ELR (cell line): ENCODE measurements around the gene SLU7.
A peak's percentile ranks its signal among the peaks of the same experiment; 100 is the strongest.
"Not testable (repeated sequence)": the region's sequence is repeated elsewhere in the genome, so short reads cannot be mapped to it uniquely, and the experiment has no call there.

Experiments
- DNase-seq: peaks from one replicate; pipeline ENCODE4 v3.0.0-alpha.2; 2015; ENCODE audit warnings: low read depth

Gene SLU7

GRCh38 chr5:160450164-160450932 lies 31.5 kb upstream of the SLU7 start:
- no peak for DNase-seq

DNA sequence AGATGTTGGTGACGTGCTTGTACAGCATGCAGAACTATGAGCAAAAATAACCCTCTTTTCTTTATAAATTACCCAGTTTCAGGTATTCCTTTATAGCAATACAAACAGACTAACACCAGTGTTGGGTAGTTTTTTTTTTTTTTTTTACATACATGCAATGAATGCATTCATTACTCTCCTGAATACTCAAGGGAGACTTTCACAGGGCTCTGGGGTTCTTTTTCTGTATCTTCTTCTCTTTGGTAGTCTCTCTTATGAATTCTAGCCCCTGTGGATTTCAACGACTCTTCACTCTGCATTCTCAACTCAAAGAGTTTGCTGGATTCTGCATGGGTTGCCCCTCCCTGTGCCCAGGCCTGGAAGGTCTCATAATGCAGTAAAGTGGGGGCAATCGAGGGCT lies 30.6 kb upstream of the SLU7 start:
- DNase-seq = no peak

- DNase-seq = no peak
Measured at GRCh38 chr5:160448886-160449285, 30.0 kb upstream of the SLU7 start.

DNA sequence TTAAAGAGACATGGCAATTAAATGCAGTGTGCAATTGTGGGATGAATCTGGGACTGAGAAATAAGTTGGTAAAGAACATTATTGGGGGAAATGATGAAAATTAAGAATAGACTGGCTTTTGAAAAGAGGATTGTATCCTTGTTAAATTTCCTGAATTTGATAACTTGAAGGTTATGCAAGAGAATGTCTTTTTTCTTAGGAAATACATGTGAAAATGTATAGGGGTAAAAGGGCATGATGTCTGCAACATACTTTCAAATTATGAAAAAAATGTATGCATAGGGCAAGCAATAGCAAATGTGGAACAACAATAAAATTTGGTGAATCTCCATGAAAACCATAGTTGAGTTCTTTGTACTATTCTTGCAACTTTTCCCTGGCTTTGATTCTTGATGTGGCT lies 26.9 kb upstream of the SLU7 start:
- DNase-seq = no peak

DNA sequence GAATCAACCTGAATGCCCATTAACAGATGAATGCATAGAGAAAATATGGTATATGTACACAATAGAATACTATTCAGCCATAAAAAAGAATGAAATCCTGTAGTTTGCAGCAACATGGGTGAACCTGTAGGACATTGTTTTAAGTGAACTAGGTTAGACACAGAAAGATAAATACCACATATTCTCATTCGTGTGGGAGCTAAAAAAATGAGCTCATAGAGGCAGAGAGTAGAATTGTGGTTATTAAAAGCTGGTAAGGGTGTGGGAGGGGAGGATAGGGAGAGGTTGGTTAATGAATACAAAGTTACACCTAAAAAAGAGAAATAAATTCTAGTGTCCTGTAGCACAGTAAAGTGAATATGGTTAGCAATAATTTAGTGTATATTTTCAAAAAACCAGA lies 26.3 kb upstream of the SLU7 start:
- DNase-seq = no peak

- DNase-seq = no peak
Measured at GRCh38 chr5:160444407-160444806, 25.5 kb upstream of the SLU7 start.

- DNase-seq = no peak
Measured at GRCh38 chr5:160442824-160443431, 24.0 kb upstream of the SLU7 start.

GRCh38 chr5:160441311-160441781 lies 22.5 kb upstream of the SLU7 start:
- peak; percentile 63 for DNase-seq

- DNase-seq = peak; percentile 83
Measured at GRCh38 chr5:160439205-160439600, 20.3 kb upstream of the SLU7 start.

GRCh38 chr5:160438316-160439204 lies 19.7 kb upstream of the SLU7 start:
- DNase-seq = peak; percentile 85

DNA sequence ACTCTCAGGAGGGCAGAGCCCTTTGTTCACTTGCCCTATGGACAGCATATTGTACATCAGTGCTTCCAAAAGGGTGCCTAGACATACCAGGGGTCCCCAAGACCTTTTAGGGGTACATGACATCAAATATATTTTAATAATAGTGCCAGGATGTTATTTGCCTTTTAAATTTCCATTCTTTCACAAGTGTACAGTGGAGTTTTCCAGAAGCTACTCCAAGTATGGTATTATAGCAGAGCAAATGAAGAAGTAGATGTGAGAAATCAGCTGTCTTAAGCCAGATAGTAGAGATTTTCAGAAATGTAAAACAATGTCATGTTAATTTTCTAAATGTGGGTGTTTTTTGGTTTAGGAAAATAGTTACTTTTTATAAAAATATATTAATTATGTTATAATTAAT lies 18.4 kb upstream of the SLU7 start:
- DNase-seq = no peak

GRCh38 chr5:160436661-160437060 lies 17.8 kb upstream of the SLU7 start:
- DNase-seq = not testable (repeated sequence)

GRCh38 chr5:160436017-160436416 lies 17.1 kb upstream of the SLU7 start:
- no peak for DNase-seq

DNA sequence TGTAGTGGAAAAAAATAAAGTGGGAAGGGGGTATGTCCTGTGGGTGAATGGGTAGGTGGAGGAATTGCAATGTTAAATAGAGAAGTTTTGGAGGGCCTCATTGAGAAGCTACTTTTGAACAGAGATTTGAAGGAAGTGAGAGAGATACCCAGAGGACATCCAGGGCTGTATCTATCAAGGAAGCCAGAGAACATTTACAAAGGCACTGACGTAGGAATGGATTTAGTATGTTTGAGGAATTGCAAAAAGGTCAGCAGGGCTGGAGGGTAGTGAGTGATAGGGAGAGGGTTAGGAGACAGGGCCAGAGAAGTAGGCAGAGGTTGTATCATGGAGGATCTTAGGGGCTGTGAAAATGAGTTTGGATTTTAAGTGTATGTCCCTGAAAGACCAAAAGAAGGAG lies 16.7 kb upstream of the SLU7 start:
- DNase-seq = no peak

DNA sequence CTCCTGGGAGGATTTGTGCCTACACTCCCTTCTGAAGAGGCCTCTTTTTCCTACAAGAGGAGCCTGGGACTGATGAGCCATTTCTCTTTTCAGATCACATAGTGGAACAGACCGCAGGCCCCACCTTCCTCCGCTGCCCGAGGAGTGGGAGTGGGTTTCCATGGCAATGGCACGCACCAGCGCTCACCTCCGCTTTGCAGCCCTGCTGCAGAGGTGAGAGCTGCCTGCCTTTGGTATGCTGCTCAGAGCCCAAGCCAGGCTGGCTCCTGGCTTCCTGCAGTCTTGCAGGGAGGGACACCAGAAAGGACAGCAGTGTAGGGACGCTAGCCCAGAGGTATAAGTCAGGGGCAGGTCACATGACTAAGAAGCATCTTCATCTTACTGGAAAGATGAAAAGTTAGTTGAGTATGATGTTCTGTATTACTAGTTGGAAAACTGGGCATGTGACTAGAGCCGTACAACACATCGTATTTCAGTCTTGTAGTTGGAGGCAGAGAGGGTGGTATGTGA lies 15.2 kb upstream of the SLU7 start:
- no peak for DNase-seq

DNA sequence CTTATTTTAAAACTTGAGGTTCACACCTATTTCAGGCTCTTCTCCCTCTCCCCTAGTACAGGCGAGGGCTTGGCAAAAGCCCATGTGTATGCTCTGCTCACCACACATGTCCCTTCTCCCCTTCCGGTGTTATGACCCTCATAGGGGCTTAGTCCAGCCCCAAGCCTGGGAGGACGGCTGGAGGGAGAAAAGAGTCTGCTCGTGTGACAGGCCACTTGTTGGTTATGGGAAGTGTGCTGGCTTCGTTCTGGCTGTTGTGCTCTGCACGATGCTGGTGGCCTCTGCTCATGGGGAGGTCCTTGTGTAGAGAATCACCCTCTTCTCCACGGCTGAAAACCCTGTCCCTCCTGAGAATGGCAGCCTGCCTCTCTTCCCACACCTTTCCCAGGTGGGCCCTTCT lies 13.9 kb upstream of the SLU7 start:
- no peak for DNase-seq

DNA sequence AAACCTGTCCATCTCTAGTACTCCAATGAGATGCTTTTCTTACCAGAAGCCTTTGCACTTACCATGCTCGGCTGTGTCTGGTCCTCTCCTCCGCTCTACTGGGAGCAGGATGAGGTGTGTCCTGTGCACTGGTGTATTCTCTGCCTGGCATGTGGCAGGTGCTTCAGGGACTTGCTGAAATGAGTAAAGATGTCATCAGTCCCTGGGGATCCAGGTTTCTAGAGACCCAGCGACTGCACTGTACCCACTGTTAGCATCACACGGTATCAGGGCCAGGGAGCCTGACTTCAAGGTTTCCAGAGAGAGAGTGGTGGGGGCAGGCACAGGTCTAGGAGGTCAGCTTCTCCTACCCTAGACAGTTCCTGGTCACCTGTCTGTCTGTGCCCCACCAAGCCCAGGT lies 13.3 kb upstream of the SLU7 start:
- no peak for DNase-seq

- no peak for DNase-seq
Measured at GRCh38 chr5:160427607-160428006, 8.7 kb upstream of the SLU7 start.

GRCh38 chr5:160423099-160423498 lies 4.2 kb upstream of the SLU7 start:
- DNase-seq = peak; percentile 28

- peak; percentile 99 for DNase-seq
Measured at GRCh38 chr5:160421625-160422258, 2.9 kb upstream of the SLU7 start, which contains the start of gene PTTG1. TSS of gene PTTG1 (plus strand) at chr5:160421855. CDS start at chr5:160422313, 458 bp downstream.

DNA sequence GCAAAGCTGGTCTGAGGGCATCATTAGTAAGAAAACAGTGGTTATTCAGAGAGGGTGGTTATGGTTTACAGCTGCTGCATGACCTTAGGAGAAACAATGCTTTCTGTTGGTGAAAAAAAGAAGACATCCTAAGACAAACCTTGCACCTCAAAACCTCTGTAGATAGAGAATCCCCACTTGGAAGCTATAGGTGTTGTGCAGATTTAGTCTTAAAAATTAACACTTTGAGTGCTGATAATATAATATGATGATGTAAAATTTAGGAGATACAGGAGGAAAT lies 1.4 kb upstream of the SLU7 start:
- no peak for DNase-seq
